ENCODE measurements around the gene ACOT9.
"Not testable (repeated sequence)": the region's sequence is repeated elsewhere in the genome, so short reads cannot be mapped to it uniquely, and the experiment has no call there.

The ACOT9 gene

GRCh38 chrX:23705235-23705634, 37.8 kb downstream of the ACOT9 start:
- H3K27ac ChIP-seq: no peak overlapping the region
- H3K9me3 ChIP-seq: no peaks in the 10 kb centered on the region
- no peaks in the 10 kb centered on the region for H3K27me3 ChIP-seq
- H3K4me3 ChIP-seq: no peak overlapping the region
- no peaks in the 10 kb centered on the region for H3K4me1 ChIP-seq
- intact Hi-C loops (cut with DNase I; ENCODE audit: low total_unique reads): no loop called here
- no peak for DNase-seq
- H3K36me3 ChIP-seq: peaks cover 11 to 60% (median 40%) of the 10 kb centered on the region in 3 donors
- TF ChIP-seq, protein P1, sequence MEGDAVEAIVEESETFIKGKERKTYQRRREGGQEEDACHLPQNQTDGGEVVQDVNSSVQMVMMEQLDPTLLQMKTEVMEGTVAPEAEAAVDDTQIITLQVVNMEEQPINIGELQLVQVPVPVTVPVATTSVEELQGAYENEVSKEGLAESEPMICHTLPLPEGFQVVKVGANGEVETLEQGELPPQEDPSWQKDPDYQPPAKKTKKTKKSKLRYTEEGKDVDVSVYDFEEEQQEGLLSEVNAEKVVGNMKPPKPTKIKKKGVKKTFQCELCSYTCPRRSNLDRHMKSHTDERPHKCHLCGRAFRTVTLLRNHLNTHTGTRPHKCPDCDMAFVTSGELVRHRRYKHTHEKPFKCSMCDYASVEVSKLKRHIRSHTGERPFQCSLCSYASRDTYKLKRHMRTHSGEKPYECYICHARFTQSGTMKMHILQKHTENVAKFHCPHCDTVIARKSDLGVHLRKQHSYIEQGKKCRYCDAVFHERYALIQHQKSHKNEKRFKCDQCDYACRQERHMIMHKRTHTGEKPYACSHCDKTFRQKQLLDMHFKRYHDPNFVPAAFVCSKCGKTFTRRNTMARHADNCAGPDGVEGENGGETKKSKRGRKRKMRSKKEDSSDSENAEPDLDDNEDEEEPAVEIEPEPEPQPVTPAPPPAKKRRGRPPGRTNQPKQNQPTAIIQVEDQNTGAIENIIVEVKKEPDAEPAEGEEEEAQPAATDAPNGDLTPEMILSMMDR (IDR thresholded peaks at IDR 0.05): no peak

- intact Hi-C loops (cut with DNase I; ENCODE audit: low total_unique reads): no loop called here
- Histone ChIP-seq H3K27me3 (no peaks in the 10 kb centered on the region), H3K4me3 (no peak overlapping the region), H3K27ac (no peak overlapping the region), H3K4me1 (no peaks in the 10 kb centered on the region), H3K9me3 (no peaks in the 10 kb centered on the region), H3K36me3 (peaks cover 11 to 59% (median 37%) of the 10 kb centered on the region in 3 donors)
- no peak for DNase-seq
- TF ChIP-seq, protein P1 (IDR thresholded peaks at IDR 0.05): no peak
Measured at GRCh38 chrX:23704673-23705206, 38.3 kb downstream of the ACOT9 start.

DNA sequence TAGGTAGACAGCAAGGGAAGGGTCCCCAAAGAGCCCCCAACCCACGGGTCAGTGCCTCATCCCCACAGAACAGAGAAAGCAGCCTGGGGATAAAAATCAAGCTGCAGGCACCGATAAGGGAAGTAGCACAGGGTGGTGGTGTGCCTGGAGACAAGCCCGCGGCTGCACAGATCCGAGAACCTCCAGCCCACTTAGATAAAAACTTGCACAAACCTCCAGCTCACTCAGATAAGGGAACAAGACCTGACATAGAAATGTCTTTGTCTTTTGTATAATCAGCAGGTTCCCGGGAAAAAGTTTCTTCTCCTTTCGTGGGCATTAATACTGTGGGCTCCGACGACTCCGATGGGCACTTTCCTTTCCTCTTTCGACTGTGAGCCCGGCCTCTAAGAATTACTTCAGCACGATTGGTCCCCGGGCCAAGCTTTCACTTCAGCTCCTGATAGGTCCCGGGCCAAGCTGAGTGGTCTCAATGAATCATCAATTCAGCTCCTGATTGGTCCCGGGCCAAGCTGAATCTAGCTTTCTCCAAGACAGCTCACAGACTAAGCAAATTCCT, 43.4 kb downstream of the ACOT9 start:
- TF ChIP-seq, protein P1 (IDR thresholded peaks at IDR 0.05): no peak
- Histone ChIP-seq H3K4me1 (no peaks in the 10 kb centered on the region), H3K9me3 (no peaks in the 10 kb centered on the region), H3K36me3 (peaks cover 5 to 27% (median 16%) of the 10 kb centered on the region in 3 donors), H3K4me3 (no peak overlapping the region), H3K27me3 (no peaks in the 10 kb centered on the region), H3K27ac (no peak overlapping the region)
- DNase-seq: peak in 1 of 2 donors; percentile 22
- intact Hi-C loops (cut with DNase I; ENCODE audit: low total_unique reads): no loop called here

DNA sequence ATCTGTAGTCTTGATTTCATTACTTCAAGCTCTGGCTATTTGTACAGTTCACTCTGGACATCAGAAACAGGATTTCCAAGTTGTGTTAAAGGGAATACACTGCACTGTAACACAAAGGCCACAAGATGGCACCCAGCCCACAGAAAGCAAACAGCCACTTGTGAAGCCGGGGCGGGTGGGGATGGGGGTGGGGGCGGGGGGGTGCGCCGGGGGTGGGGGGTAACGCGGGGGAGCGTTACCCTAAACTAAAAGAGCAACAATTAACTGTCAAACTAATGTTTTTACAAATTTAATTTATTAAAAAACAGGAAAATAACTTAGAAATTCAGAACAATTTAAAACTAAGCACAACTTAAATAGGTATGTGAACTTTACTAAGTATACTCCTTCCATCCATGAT, 48.5 kb downstream of the ACOT9 start:
- DNase-seq: peak in 1 of 2 donors; percentile 48
- Histone ChIP-seq H3K27ac (no peak overlapping the region), H3K9me3 (no peaks in the 10 kb centered on the region), H3K4me3 (no peak overlapping the region), H3K27me3 (no peaks in the 10 kb centered on the region), H3K4me1 (no peaks in the 10 kb centered on the region), H3K36me3 (no peaks in the 10 kb centered on the region)
- intact Hi-C loops (cut with DNase I; ENCODE audit: low total_unique reads): loop anchor here (5.0 kb wide), 1 partner anchor 208 kb away; no protein-coding TSS in a partner anchor
- TF ChIP-seq, protein P1 (IDR thresholded peaks at IDR 0.05): peak; percentile 34 to 39

DNA sequence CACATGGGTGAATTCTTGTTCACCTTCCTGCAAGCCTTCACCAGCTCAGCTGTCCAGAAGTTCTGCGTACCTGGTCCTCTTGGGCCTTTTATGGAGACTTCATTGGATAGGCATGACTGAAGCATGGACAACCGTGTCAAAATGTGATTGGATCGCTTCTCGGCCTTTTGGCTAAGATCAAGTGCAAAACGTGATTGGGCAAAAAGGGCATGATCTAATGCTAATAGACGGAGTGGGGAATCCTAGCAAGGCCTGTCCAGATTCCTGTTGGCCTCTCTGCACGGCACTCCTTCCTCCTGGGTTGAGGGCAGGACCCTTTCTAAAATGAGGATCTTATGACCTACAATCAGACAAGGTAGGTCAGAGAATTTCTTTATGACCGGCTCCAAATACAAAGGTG, 50.9 kb downstream of the ACOT9 start:
- Histone ChIP-seq H3K9me3 (no peaks in the 10 kb centered on the region), H3K36me3 (no peaks in the 10 kb centered on the region), H3K27me3 (no peaks in the 10 kb centered on the region), H3K27ac (no peak overlapping the region), H3K4me3 (no peak overlapping the region), H3K4me1 (no peaks in the 10 kb centered on the region)
- TF ChIP-seq, protein P1 (IDR thresholded peaks at IDR 0.05): no peak
- no peak for DNase-seq
- intact Hi-C loops (cut with DNase I; ENCODE audit: low total_unique reads): loop anchor here (5.0 kb wide), 1 partner anchor 210 kb away; no protein-coding TSS in a partner anchor

DNA sequence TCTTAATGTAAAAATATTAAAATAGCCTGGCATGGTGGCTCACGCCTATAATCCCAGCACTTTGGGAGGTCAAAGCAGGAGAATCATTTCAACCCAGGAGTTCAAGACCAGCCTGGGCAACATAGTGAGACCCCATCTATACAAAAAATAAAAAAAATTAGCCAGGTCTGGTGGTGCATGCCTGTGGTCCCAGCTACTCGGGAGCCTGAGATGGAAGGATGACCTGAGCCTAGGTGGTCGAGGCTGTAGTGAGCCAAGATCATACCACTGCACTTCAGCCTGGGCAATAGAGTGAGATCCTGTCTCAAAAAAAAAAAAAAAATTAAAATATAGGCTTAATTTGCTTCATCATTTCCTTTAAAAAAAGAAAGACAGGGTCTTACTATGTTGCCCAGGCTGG, 66.6 kb downstream of the ACOT9 start:
- intact Hi-C loops (cut with DNase I; ENCODE audit: low total_unique reads); H3K4me3 ChIP-seq; H3K9me3 ChIP-seq; H3K27me3 ChIP-seq; DNase-seq; H3K27ac ChIP-seq; H3K4me1 ChIP-seq: not testable (repeated sequence)
- peaks cover 0 to 14% (median 4%) of the 10 kb centered on the region in 3 donors for H3K36me3 ChIP-seq

Measured in tibial artery (tissue), 4 donors.